Measurements from ENCODE around the gene NOL9. TPM values are rescaled to one million over a fixed set of nuclear protein-coding genes. Genes with fewer than 3 reads are reported as not detected.

The NOL9 gene
- total and polyA plus RNA-seq, 10 of the 15 experiments (the other 5 are each of a cell fraction or from before 2014, with no cell fraction given): 3.9 to 35.9 (median 23.0) TPM

DNA sequence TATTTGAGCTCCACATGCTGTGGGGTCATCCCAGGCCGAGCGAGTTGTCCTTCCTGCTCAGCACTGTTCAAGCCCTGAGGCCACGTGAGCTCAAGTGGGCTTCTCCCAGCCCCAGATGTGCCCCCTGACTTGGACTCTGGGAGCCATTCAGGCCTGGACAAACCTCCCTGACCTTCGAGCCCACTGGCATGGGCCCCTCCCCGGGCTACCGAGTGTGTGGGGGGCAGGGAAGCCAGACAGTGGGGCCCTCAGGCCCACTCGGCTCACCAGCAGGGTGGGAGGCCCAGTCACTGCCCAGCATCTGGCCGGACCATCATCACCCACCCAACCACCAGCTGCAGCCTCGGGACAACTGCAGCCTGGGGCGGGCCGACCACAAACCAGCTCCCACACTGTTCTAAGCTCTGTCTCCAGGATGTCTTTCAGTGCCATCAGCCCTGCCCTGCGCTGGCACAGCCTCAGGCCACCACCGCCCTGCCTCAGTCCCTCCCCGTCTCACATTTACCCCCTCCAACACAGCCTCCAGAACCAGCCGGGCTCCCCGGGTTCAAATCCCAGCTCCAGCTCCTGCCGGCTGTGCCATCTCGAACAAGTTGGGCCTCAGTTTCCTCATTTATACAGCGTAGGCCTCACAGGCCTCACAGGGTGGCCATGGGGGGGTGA, 41.9 kb downstream of the NOL9 start:
- no peak for FAIRE-seq
- Histone ChIP-seq H3K9me3 (replicated peaks; ENCODE audit: control insufficient read depth, insufficient read depth, low read length) (no peaks in the 10 kb centered on the region), H2AFZ (ENCODE audit: control insufficient read depth, low read depth, low read length) (no peak overlapping the region), H3K4me1 (ENCODE audit: control insufficient read depth, insufficient read depth, low read length) (no peaks in the 10 kb centered on the region), H3K9ac (ENCODE audit: control insufficient read depth, insufficient read depth, low read length) (no peak overlapping the region), H3K27ac (ENCODE audit: control insufficient read depth, insufficient read depth) (no peak overlapping the region), H3K4me2 (ENCODE audit: control insufficient read depth, insufficient read depth) (no peak overlapping the region), H4K20me1 (ENCODE audit: control insufficient read depth, insufficient read depth) (no peaks in the 10 kb centered on the region), H3K4me3 (no peak overlapping the region), H3K36me3 (ENCODE audit: control insufficient read depth in 2 of 2, insufficient read depth in 2 of 2, low read length in 1 of 2) (no peaks in the 10 kb centered on the region), H3K27me3 (replicated peaks in 1 of 2; ENCODE audit: control insufficient read depth in 2 of 2, insufficient read depth in 2 of 2, low read length in 1 of 2) (no peaks in the 10 kb centered on the region; a peak in 1 of 4 replicates), H3K79me2 (ENCODE audit: control insufficient read depth, insufficient read depth, low read length) (no peaks in the 10 kb centered on the region)
- BruUV-seq (replicated peaks): no TSS peak
- in situ Hi-C loops (cut with MboI): no loop called here
- 36% methylated on average over 19 of the region's 19 CpGs for WGBS (ENCODE audit: insufficient coverage, insufficient replicate concordance, low lambda C conversion rate, missing lambda C conversion rate)
- POLR2A ChIA-PET: interaction anchor here (1.0 kb wide), 1 partner anchor 107 kb away, joined by 3 read pairs; no protein-coding TSS in a partner anchor
- CTCF ChIA-PET: interaction anchor here (1.0 to 3.5 kb wide), 7 partner anchors 10 to 307 kb away, joined by 3 to 25 read pairs (median 4); partner anchors contain the start of gene PLEKHG5
- intact Hi-C loops (cut with micrococcal nuclease; ENCODE audit: unreplicated experiment): no loop called here
- RAD21 ChIA-PET (ENCODE audit: unreplicated experiment): interaction anchor here (1.1 to 1.2 kb wide), 2 partner anchors 12 to 43 kb away, joined by 3 read pairs; partner anchors contain the start of gene TAS1R1
- ATAC-seq: no peak
- TF ChIP-seq MYB (IDR thresholded peaks at IDR 0.05; ENCODE audit: borderline replicate concordance, low read depth, low read length) (no peak), ASH2L (IDR thresholded peaks at IDR 0.05; ENCODE audit: borderline replicate concordance, low read depth) (no peak)
- SMC1A ChIA-PET (ENCODE audit: uncharacterized antibody, unreplicated experiment): interaction anchor here (0.9 to 1.5 kb wide), 3 partner anchors 10 to 22 kb away, joined by 3 read pairs; partner anchors contain the start of gene PLEKHG5
- no peak for DNase-seq (ENCODE audit: low read depth, low spot score)

DNA sequence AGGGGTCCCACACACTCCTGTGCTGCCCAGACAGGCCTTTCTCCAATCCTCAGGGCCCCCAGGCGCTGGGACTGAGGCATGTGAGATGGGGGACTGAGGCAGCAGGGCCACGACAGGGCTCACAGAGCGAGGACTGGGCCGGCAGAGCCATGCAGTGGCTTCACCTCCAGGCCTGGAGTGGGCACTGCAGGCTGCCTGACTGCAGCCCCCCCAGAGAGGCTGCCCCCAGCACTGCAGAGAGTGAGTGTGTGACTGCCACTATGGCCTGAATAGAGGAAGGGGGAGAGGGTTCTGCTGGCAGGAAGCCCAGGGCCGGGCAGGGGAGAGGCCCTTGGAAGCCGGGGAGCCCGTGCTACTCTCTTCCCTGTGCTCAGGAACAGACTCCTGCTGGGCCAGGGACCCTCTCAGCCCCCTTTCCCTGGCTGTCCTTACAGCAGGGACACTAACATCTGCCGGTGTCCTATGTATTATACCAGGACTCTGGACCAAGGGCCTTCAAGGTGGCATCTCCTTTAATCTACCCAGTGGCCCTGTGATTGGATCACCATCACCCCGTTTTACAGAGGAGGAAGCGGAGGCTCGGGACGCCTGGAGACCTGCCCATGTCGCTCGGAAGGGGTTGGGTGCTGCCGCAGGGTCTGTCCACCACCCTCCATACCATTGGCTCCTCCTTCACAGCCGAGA, 42.6 kb downstream of the NOL9 start:
- ChIA-PET RAD21 (ENCODE audit: unreplicated experiment) (no interaction called here), POLR2A (no interaction called here), SMC1A (ENCODE audit: uncharacterized antibody, unreplicated experiment) (interaction anchor here (1.5 kb wide), 1 partner anchor 9 kb away, joined by 3 read pairs; no protein-coding TSS in a partner anchor), CTCF (interaction anchor here (1.8 to 3.5 kb wide), 4 partner anchors 10 to 21 kb away, joined by 4 to 25 read pairs (median 8); partner anchors contain the start of gene PLEKHG5)
- H4K20me1 ChIP-seq (ENCODE audit: control insufficient read depth, insufficient read depth): no peaks in the 10 kb centered on the region
- BruUV-seq (replicated peaks): no TSS peak
- no peaks in the 10 kb centered on the region for H3K36me3 ChIP-seq (ENCODE audit: control insufficient read depth in 2 of 2, insufficient read depth in 2 of 2, low read length in 1 of 2)
- WGBS (ENCODE audit: insufficient coverage, insufficient replicate concordance, low lambda C conversion rate, missing lambda C conversion rate): 34% methylated on average over 15 of the region's 16 CpGs
- TF ChIP-seq SMC3 (IDR thresholded peaks at IDR 0.05; ENCODE audit: borderline replicate concordance, low read length) (no peak), BRCA1 (IDR thresholded peaks at IDR 0.05; ENCODE audit: low read depth, low read length) (no peak), MYB (IDR thresholded peaks at IDR 0.05; ENCODE audit: borderline replicate concordance, low read depth, low read length) (no peak), ZNF622 (IDR thresholded peaks at IDR 0.05) (no peak), PML (IDR thresholded peaks at IDR 0.05; ENCODE audit: low read length) (no peak), NRF1 (conservative IDR thresholded peaks at IDR 0.05; ENCODE audit: low read depth, low read length) (no peak)
- H3K9ac ChIP-seq (ENCODE audit: control insufficient read depth, insufficient read depth, low read length): no peak overlapping the region
- H3K4me3 ChIP-seq: no peak overlapping the region
- DNase-seq (ENCODE audit: low read depth, low spot score): no peak
- H2AFZ ChIP-seq (ENCODE audit: control insufficient read depth, low read depth, low read length): no peak overlapping the region
- no peaks in the 10 kb centered on the region for H3K79me2 ChIP-seq (ENCODE audit: control insufficient read depth, insufficient read depth, low read length)
- no peak for FAIRE-seq
- no peaks in the 10 kb centered on the region; a peak in 1 of 4 replicates for H3K27me3 ChIP-seq (replicated peaks in 1 of 2; ENCODE audit: control insufficient read depth in 2 of 2, insufficient read depth in 2 of 2, low read length in 1 of 2)
- H3K4me2 ChIP-seq (ENCODE audit: control insufficient read depth, insufficient read depth): no peak overlapping the region
- in situ Hi-C loops (cut with MboI) (no loop called here), intact Hi-C loops (cut with micrococcal nuclease; ENCODE audit: unreplicated experiment) (no loop called here)
- H3K4me1 ChIP-seq (ENCODE audit: control insufficient read depth, insufficient read depth, low read length): no peaks in the 10 kb centered on the region
- no peak overlapping the region for H3K27ac ChIP-seq (ENCODE audit: control insufficient read depth, insufficient read depth)
- ATAC-seq: no peak
- no peaks in the 10 kb centered on the region for H3K9me3 ChIP-seq (replicated peaks; ENCODE audit: control insufficient read depth, insufficient read depth, low read length)
